Caco-2 (cell line): ENCODE data around the gene GNB5. TPM values are rescaled to one million over a fixed set of nuclear protein-coding genes. Genes with fewer than 3 reads are reported as not detected.
A peak's percentile ranks its signal among the peaks of the same experiment; 100 is the strongest.

Experiments
- BruUV-seq: library from RNA; stranded (reverse); fragments of 400-500 nt; replicated peaks from 2 replicates; lab custom pipeline; 2021; lab: Mats Ljungman, UMichigan
- CTCF ChIA-PET: fragments of 300-600 bp; sonication (Branson Sonifier 250); formaldehyde crosslinking; loops from one replicate; lab custom pipeline; 2022; ENCODE audit warnings: antibody characterized with exemption; lab: Charles Lee
- POLR2A ChIA-PET: fragments of 300-600 bp; sonication (Branson Sonifier 250); formaldehyde crosslinking; loops from one replicate; lab custom pipeline; 2022; ENCODE audit warnings: antibody characterized with exemption; lab: Charles Lee
- DNase-seq, 2 experiments: peaks; one replicate each; pipeline versions ENCODE4 v3.0.0 to v3.0.0-alpha.2; 2020 to 2022
- H3K27me3 ChIP-seq: replicated peaks from 2 replicates; pipeline ENCODE4 v1.6.0; 2011; ENCODE audit warnings: low read length; ENCODE audit not compliant: control insufficient read depth, insufficient read depth
- H3K36me3 ChIP-seq: 2 replicates; pipeline ENCODE4 v1.5.1; 2011; ENCODE audit warnings: low read length; ENCODE audit not compliant: control insufficient read depth, insufficient read depth
- H3K4me1 ChIP-seq: fragments of 250-450 bp; sonication (Bioruptor Pico); 2 replicates; pipeline ENCODE4 v1.5.1; 2020; ENCODE audit warnings: mild to moderate bottlenecking
- H3K4me3 ChIP-seq: 2 replicates; pipeline ENCODE4 v1.5.1; 2011; ENCODE audit warnings: low read depth, mild to moderate bottlenecking, control low read depth, low read length
- H3K9me3 ChIP-seq: fragments of 250-450 bp; sonication (Bioruptor Pico); 2 replicates; pipeline ENCODE4 v1.5.1; 2020; ENCODE audit warnings: mild to moderate bottlenecking, moderate library complexity
- H3K27ac Mint-ChIP-seq: one replicate; pipeline ENCODE4 v1.8.0; 2022; ENCODE audit warnings: mixed read lengths; ENCODE audit not compliant: unreplicated experiment
- H3K27me3 Mint-ChIP-seq: one replicate; pipeline ENCODE4 v1.8.0; 2022; ENCODE audit warnings: mixed read lengths; ENCODE audit not compliant: insufficient read depth, unreplicated experiment
- H3K36me3 Mint-ChIP-seq: one replicate; pipeline ENCODE4 v1.8.0; 2022; ENCODE audit warnings: mild to moderate bottlenecking, mixed read lengths; ENCODE audit not compliant: insufficient read depth, unreplicated experiment
- H3K4me1 Mint-ChIP-seq: one replicate; pipeline ENCODE4 v1.8.0; 2022; ENCODE audit warnings: low read depth, mixed read lengths; ENCODE audit not compliant: unreplicated experiment
- H3K4me3 Mint-ChIP-seq: one replicate; pipeline ENCODE4 v1.8.0; 2022; ENCODE audit warnings: mild to moderate bottlenecking, moderate library complexity, mixed read lengths; ENCODE audit not compliant: unreplicated experiment
- H3K9me3 Mint-ChIP-seq: one replicate; pipeline ENCODE4 v1.8.0; 2022; ENCODE audit warnings: mixed read lengths; ENCODE audit not compliant: unreplicated experiment
- intact Hi-C: fragments of 100-400 bp; cut with micrococcal nuclease; formaldehyde crosslinking; loops from one replicate; pipeline ENCODE4 v1.10.0; 2022; ENCODE audit not compliant: unreplicated experiment
- total RNA-seq: library from RNA; stranded (reverse); gene quantifications from 2 replicates; pipeline ENCODE4 v1.2.3, GENCODE V29; 2022
- TF ChIP-seq, protein P1 (sequence below), 2 experiments: fragments of 200-600 bp in 1 of 2; IDR thresholded peaks; 1 replicate in 1 of 2; 2 replicates in 1 of 2; pipeline versions ENCODE4 v1.5.1 to v1.8.0; 2011 to 2022; ENCODE audit warnings: antibody characterized with exemption in 1 of 2, control low read depth in 1 of 2, inconsistent platforms in 1 of 2, low read depth in 1 of 2, low read length in 1 of 2, mild to moderate bottlenecking in 1 of 2, moderate library complexity in 1 of 2; ENCODE audit not compliant: insufficient read depth in 1 of 2, severe bottlenecking in 1 of 2, unreplicated experiment in 1 of 2

GNB5 gene
- total RNA-seq, 1 experiment from 2014 or later = 23.2 TPM

- intact Hi-C loops = loop anchor here (5.0 kb wide), 1 partner anchor 37 kb away; no protein-coding TSS in a partner anchor
- H3K27me3 ChIP-seq = no peaks in the 10 kb centered on the region
- peaks cover 19% of the 10 kb centered on the region for H3K4me1 ChIP-seq
- H3K4me3 Mint-ChIP-seq = no peak overlapping the region
- ChIA-PET POLR2A (no interaction called here), CTCF (no interaction called here)
- no peaks in the 10 kb centered on the region for H3K36me3 ChIP-seq
- H3K9me3 ChIP-seq = no peaks in the 10 kb centered on the region
- no peaks in the 10 kb centered on the region for H3K36me3 Mint-ChIP-seq
- BruUV-seq = no TSS peak
- TF ChIP-seq, protein P1, sequence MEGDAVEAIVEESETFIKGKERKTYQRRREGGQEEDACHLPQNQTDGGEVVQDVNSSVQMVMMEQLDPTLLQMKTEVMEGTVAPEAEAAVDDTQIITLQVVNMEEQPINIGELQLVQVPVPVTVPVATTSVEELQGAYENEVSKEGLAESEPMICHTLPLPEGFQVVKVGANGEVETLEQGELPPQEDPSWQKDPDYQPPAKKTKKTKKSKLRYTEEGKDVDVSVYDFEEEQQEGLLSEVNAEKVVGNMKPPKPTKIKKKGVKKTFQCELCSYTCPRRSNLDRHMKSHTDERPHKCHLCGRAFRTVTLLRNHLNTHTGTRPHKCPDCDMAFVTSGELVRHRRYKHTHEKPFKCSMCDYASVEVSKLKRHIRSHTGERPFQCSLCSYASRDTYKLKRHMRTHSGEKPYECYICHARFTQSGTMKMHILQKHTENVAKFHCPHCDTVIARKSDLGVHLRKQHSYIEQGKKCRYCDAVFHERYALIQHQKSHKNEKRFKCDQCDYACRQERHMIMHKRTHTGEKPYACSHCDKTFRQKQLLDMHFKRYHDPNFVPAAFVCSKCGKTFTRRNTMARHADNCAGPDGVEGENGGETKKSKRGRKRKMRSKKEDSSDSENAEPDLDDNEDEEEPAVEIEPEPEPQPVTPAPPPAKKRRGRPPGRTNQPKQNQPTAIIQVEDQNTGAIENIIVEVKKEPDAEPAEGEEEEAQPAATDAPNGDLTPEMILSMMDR (IDR thresholded peaks at IDR 0.05; ENCODE audit: insufficient read depth in 1 of 2, low read depth in 1 of 2, low read length in 1 of 2, severe bottlenecking in 1 of 2, unreplicated experiment in 1 of 2) = no peak
- H3K4me1 Mint-ChIP-seq = peaks cover 11% of the 10 kb centered on the region
- no peak for DNase-seq
- H3K4me3 ChIP-seq = no peak overlapping the region
- H3K27me3 Mint-ChIP-seq = no peaks in the 10 kb centered on the region
- H3K27ac Mint-ChIP-seq = no peak overlapping the region
- no peaks in the 10 kb centered on the region for H3K9me3 Mint-ChIP-seq
These were observed 76.7 kb downstream of the GNB5 start for GRCh38 chr15:52114261-52115055.

- Mint-ChIP-seq H3K4me3 (peak overlapping the region; percentile 75), H3K36me3 (no peaks in the 10 kb centered on the region), H3K27ac (no peak overlapping the region), H3K27me3 (no peaks in the 10 kb centered on the region), H3K4me1 (peaks cover 11% of the 10 kb centered on the region), H3K9me3 (no peaks in the 10 kb centered on the region)
- POLR2A ChIA-PET = no interaction called here
- no TSS peak for BruUV-seq
- no peak overlapping the region for H3K4me3 ChIP-seq
- CTCF ChIA-PET = no interaction called here
- peaks cover 19% of the 10 kb centered on the region for H3K4me1 ChIP-seq
- intact Hi-C loops = loop anchor here (5.0 kb wide), 1 partner anchor 36 kb away; no protein-coding TSS in a partner anchor
- no peaks in the 10 kb centered on the region for H3K27me3 ChIP-seq
- no peaks in the 10 kb centered on the region for H3K9me3 ChIP-seq
- no peak for DNase-seq
- TF ChIP-seq, protein P1 (IDR thresholded peaks at IDR 0.05; ENCODE audit: insufficient read depth in 1 of 2, low read depth in 1 of 2, low read length in 1 of 2, severe bottlenecking in 1 of 2, unreplicated experiment in 1 of 2) = no peak
- no peaks in the 10 kb centered on the region for H3K36me3 ChIP-seq
These were observed 77.5 kb downstream of the GNB5 start for GRCh38 chr15:52113708-52114107.

DNA sequence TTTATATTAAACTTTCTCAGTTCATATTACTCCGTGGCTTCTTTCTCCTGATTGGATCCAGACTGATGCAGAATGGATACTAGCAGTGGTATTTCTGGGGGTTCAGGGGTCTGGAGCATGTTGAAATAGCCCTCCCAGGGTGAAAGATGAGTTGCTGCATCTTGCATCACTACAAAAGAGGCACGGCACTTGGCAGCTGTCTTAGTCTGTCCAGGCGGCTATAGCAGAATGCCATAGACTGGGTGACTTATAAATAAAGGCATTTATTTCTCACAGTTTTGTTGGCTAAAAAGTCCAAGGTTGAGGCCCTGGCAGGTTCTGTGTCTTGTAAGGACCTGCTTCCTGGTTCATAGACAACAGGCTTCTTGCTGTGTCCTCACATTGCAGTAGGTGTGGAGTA, 78.0 kb downstream of the GNB5 start:
- Histone ChIP-seq H3K9me3 (no peaks in the 10 kb centered on the region), H3K4me3 (no peak overlapping the region), H3K36me3 (no peaks in the 10 kb centered on the region), H3K4me1 (peaks cover 19% of the 10 kb centered on the region), H3K27me3 (no peaks in the 10 kb centered on the region)
- Mint-ChIP-seq H3K27ac (no peak overlapping the region), H3K27me3 (no peaks in the 10 kb centered on the region), H3K4me1 (peaks cover 11% of the 10 kb centered on the region), H3K4me3 (peak overlapping the region; percentile 75), H3K36me3 (no peaks in the 10 kb centered on the region), H3K9me3 (no peaks in the 10 kb centered on the region)
- ChIA-PET POLR2A (no interaction called here), CTCF (no interaction called here)
- TF ChIP-seq, protein P1 (IDR thresholded peaks at IDR 0.05; ENCODE audit: insufficient read depth in 1 of 2, low read depth in 1 of 2, low read length in 1 of 2, severe bottlenecking in 1 of 2, unreplicated experiment in 1 of 2) = no peak
- TSS peak; percentile 52 for BruUV-seq
- no peak for DNase-seq
- intact Hi-C loops = loop anchor here (5.0 kb wide), 1 partner anchor 36 kb away; no protein-coding TSS in a partner anchor
